ENCODE results near the gene SCNN1A. TPM values are rescaled to one million over a fixed set of nuclear protein-coding genes. Genes with fewer than 3 reads are reported as not detected.

The SCNN1A gene
- total and polyA plus RNA-seq, 2 of the 13 experiments (the other 11 are each of a cell fraction or from before 2014, with no cell fraction given), result 1.5 to 14.6 TPM

- 0 out of 2 replicates have a peak, but pooled peaks have one; percentile 2 for TF ChIP-seq TIGD3 (CRISPR knock-in tag; IDR thresholded peaks at IDR 0.05; ENCODE audit: borderline replicate concordance)
Observed at GRCh38 chr12:6342140-6342889, 33.0 kb downstream of the SCNN1A start (continued).

- peak within 1 kb of the TSS; percentile 85 to 99 (median 97) for H3K4me3 ChIP-seq (replicated peaks in 1 of 3; ENCODE audit: insufficient read depth in 1 of 3, low read depth in 2 of 3, low read length in 3 of 3)
- no peaks in the 10 kb centered on the region for H3K36me3 ChIP-seq (replicated peaks in 1 of 2; ENCODE audit: control insufficient read depth in 1 of 2, insufficient read depth in 2 of 2, low read length in 2 of 2)
- no peak within 1 kb of the TSS for H2AFZ ChIP-seq (ENCODE audit: low read length)
- H3K9ac ChIP-seq (ENCODE audit: insufficient read depth, low read depth, low read length), result peak within 1 kb of the TSS; percentile 95
- in situ Hi-C loops (cut with HindIII; ENCODE audit: extremely low pct_ligation_motif_present, low pct_unique_long_range_greater_than_20kb) (no loop called here), intact Hi-C loops (cut with micrococcal nuclease; ENCODE audit: unreplicated experiment) (loop anchor here (10.0 kb wide), 1 partner anchor 193 kb away; the partner anchor contains the start of gene GAPDH)
- no peaks in the 10 kb centered on the region; a peak in 1 of 5 replicates for H3K27me3 ChIP-seq (ENCODE audit: control insufficient read depth in 1 of 2, insufficient read depth in 2 of 2, low read length in 2 of 2)
- CTCF ChIA-PET (ENCODE audit: low intra/inter-chr PET ratio, low total read pairs), result no interaction called here
- H4K20me1 ChIP-seq (ENCODE audit: insufficient read depth, low read length), result no peaks in the 10 kb centered on the region; the same call in 1 of the 2 replicates
- POLR2A ChIA-PET, result interaction anchor here (0.7 to 11.0 kb wide), 13 partner anchors 14 to 194 kb away, joined by 3 to 278 read pairs (median 5); partner anchors contain the start of genes GAPDH, LTBR, MRPL51 and PLEKHG6
- no peaks in the 10 kb centered on the region for H3K9me3 ChIP-seq (ENCODE audit: low read length)
- BruUV-seq (replicated peaks), result TSS peak; percentile 70
- ATAC-seq (peak; percentile 56), DNase-seq (ENCODE audit: low spot score) (peak; percentile 65), FAIRE-seq (peak; percentile 95)
- peaks cover 59% of the 10 kb centered on the region for H3K79me2 ChIP-seq (ENCODE audit: insufficient read depth, low read length)
- H3K4me1 ChIP-seq (ENCODE audit: insufficient read depth, low read length), result peaks cover 80% of the 10 kb centered on the region
- WGBS (ENCODE audit: low lambda C conversion rate), result 0% methylated on average over 16 of the region's 21 CpGs
- peak within 1 kb of the TSS; percentile 82 for H3K27ac ChIP-seq (ENCODE audit: extremely low read length, insufficient read depth, low read length)
- H3K4me2 ChIP-seq (ENCODE audit: low read depth, low read length), result peak within 1 kb of the TSS; percentile 96
- TF ChIP-seq ZBTB7B (CRISPR knock-in tag; IDR thresholded peaks at IDR 0.05) (no peak), ZNF30 (CRISPR knock-in tag; IDR thresholded peaks at IDR 0.05) (no peak), IRX3 (CRISPR knock-in tag; IDR thresholded peaks at IDR 0.05; ENCODE audit: borderline replicate concordance, low read depth) (no peak), ZNF136 (CRISPR knock-in tag; IDR thresholded peaks at IDR 0.05; ENCODE audit: low read depth) (no peak), DR1 (CRISPR knock-in tag; IDR thresholded peaks at IDR 0.05) (no peak; the same call in 1 of the 2 replicates), ZNF720 (CRISPR knock-in tag; IDR thresholded peaks at IDR 0.05) (no peak), ZNF513 (CRISPR knock-in tag; conservative IDR thresholded peaks at IDR 0.05) (no peak), KAT2B (IDR thresholded peaks at IDR 0.05; ENCODE audit: borderline replicate concordance, low read depth, low read length) (no peak), ZNF33B (CRISPR knock-in tag; IDR thresholded peaks at IDR 0.05) (no peak), NFRKB (IDR thresholded peaks at IDR 0.05) (no peak), ATF7 (IDR thresholded peaks at IDR 0.05) (no peak), ATF7 (CRISPR knock-in tag; IDR thresholded peaks at IDR 0.05) (no peak), SAFB2 (CRISPR knock-in tag; IDR thresholded peaks at IDR 0.05; ENCODE audit: borderline replicate concordance, low read depth) (peak; percentile 44; the same call in 1 of the 2 replicates), ZNF552 (CRISPR knock-in tag; IDR thresholded peaks at IDR 0.05; ENCODE audit: borderline replicate concordance) (peak; percentile 36; the same call in 1 of the 2 replicates), HBP1 (CRISPR knock-in tag; IDR thresholded peaks at IDR 0.05; ENCODE audit: low read depth) (peak; percentile 32), ZFP37 (CRISPR knock-in tag; IDR thresholded peaks at IDR 0.05; ENCODE audit: borderline replicate concordance) (no peak), NFYB (CRISPR knock-in tag; IDR thresholded peaks at IDR 0.05) (no peak)
Observed at GRCh38 chr12:6341417-6342139, 33.8 kb downstream of the SCNN1A start, which contains the start of gene TNFRSF1A. Gene TNFRSF1A, minus strand, starts transcription at chr12:6342076. Its CDS starts 262 bp downstream, at chr12:6341814.

Measured in HepG2 (cell line).